GM12878 (cell line): ENCODE results near the gene CYREN. TPM values are rescaled to one million over a fixed set of nuclear protein-coding genes. Genes with fewer than 3 reads are reported as not detected.
A peak's percentile ranks its signal among the peaks of the same experiment; 100 is the strongest.

Source experiments
- CHD1 ChIP-seq: IDR thresholded peaks from 2 replicates; pipeline ENCODE4 v1.6.1; 2012; ENCODE audit warnings: low read depth, low read length, improper control_type of control experiment
- CHD4 ChIP-seq: fragments of 200-600 bp; sonication (generic); IDR thresholded peaks from 2 replicates; pipeline ENCODE4 v1.6.1; 2016; ENCODE audit warnings: mild to moderate bottlenecking
- CREM ChIP-seq: IDR thresholded peaks from 2 replicates; pipeline ENCODE4 v1.6.1; 2014; ENCODE audit warnings: antibody characterized with exemption, low read depth
- EED ChIP-seq: sonication (generic); IDR thresholded peaks from 2 replicates; pipeline ENCODE4 v1.6.1; 2016; ENCODE audit warnings: antibody characterized with exemption, low read depth
- ESRRA ChIP-seq: IDR thresholded peaks from 2 replicates; pipeline ENCODE4 v1.6.1; 2012; ENCODE audit warnings: mild to moderate bottlenecking, low read length, improper control_type of control experiment
- FOXK2 ChIP-seq: fragments of 450-650 bp; IDR thresholded peaks from 2 replicates; pipeline ENCODE4 v1.6.1; 2017; ENCODE audit warnings: mild to moderate bottlenecking, moderate library complexity
- IKZF2 ChIP-seq, 2 experiments: fragments of 450-650 bp; IDR thresholded peaks; 2 replicates each; pipeline ENCODE4 v1.6.1; 2017; ENCODE audit warnings: mild to moderate bottlenecking in 2 of 2, moderate library complexity in 2 of 2
- MXI1 ChIP-seq: fragments of 150-350 bp; IDR thresholded peaks from 2 replicates; pipeline ENCODE4 v1.6.1; 2011; ENCODE audit warnings: low read depth, mild to moderate bottlenecking, inconsistent platforms, low read length, improper control_type of control experiment
- NFYB ChIP-seq: IDR thresholded peaks from 2 replicates; pipeline ENCODE4 v1.6.1; 2011; ENCODE audit warnings: low read depth, mild to moderate bottlenecking, low read length, improper control_type of control experiment, moderate library complexity; ENCODE audit not compliant: insufficient read depth
- POLR2A ChIP-seq: IDR thresholded peaks from 2 replicates; pipeline ENCODE4 v1.6.1; 2011; ENCODE audit warnings: low read depth, mild to moderate bottlenecking, low read length
- SIN3A ChIP-seq: IDR thresholded peaks from 2 replicates; pipeline ENCODE4 v1.6.1; 2012; ENCODE audit warnings: low read depth, low read length, improper control_type of control experiment
- ZNF24 ChIP-seq: fragments of 450-650 bp; IDR thresholded peaks from 2 replicates; pipeline ENCODE4 v1.6.1; 2017; ENCODE audit warnings: antibody characterized with exemption, mild to moderate bottlenecking
- polyA plus RNA-seq, 11 experiments: library from polyadenylated mRNA; depleted of rRNA in 4 of 11; unstranded in 6 of 11; stranded (reverse) in 5 of 11; fragments of >200 nt; fragmentation: Nextera tagmentation in 4 of 11; fragmentation: Illumina TruSeq in 1 of 11; extraction: Ambion mirVana in 4 of 11; extraction: Trizol in 1 of 11; gene quantifications; 1 replicate in 1 of 11; 2 replicates in 10 of 11; pipeline versions ENCODE4 v1.2.1 to v1.2.3, GENCODE V29; 2011 to 2016; ENCODE audit warnings: inconsistent platforms in 2 of 11, missing spikeins in 2 of 11, low read depth in 1 of 11
- total RNA-seq, 4 experiments: library from RNA; depleted of rRNA in 3 of 4; stranded (reverse); fragments of >200 nt in 3 of 4; fragmentation: Illumina TruSeq in 1 of 4; extraction: Trizol in 1 of 4; gene quantifications; 2 replicates each; pipeline versions ENCODE4 v1.2.1 to v1.2.3, GENCODE V29; 2013 to 2021
- TF ChIP-seq, protein P1 (sequence below): fragments of 450-650 bp; IDR thresholded peaks from 2 replicates; pipeline ENCODE4 v1.6.1; 2018; ENCODE audit warnings: mild to moderate bottlenecking, low read depth, moderate library complexity; ENCODE audit not compliant: partially characterized antibody
- TF ChIP-seq, protein P2 (sequence below): fragments of 450-650 bp; IDR thresholded peaks from 2 replicates; pipeline ENCODE4 v1.6.1; 2017; ENCODE audit warnings: mild to moderate bottlenecking, moderate library complexity
- TF ChIP-seq, protein P3 (sequence below): IDR thresholded peaks from 2 replicates; pipeline ENCODE4 v1.6.1; 2012; ENCODE audit warnings: low read depth, low read length, improper control_type of control experiment
- TF ChIP-seq, protein P4 (sequence below): fragments of 450-650 bp; IDR thresholded peaks from 2 replicates; pipeline ENCODE4 v1.6.1; 2016; ENCODE audit warnings: mild to moderate bottlenecking

Gene CYREN
- total and polyA plus RNA-seq, 10 of the 15 experiments (the other 5 are each of a cell fraction or from before 2014, with no cell fraction given): 8.7 to 64.3 (median 55.7) TPM

- no peak for TF ChIP-seq FOXK2
- TF ChIP-seq IKZF2 (IDR thresholded peaks at IDR 0.05): peak; percentile 34 to 40; a peak in 3 of 4 replicates
- TF ChIP-seq EED: peak; percentile 54; the same call in 1 of the 2 replicates
- no peak for TF ChIP-seq ZNF24
- TF ChIP-seq, protein P1, sequence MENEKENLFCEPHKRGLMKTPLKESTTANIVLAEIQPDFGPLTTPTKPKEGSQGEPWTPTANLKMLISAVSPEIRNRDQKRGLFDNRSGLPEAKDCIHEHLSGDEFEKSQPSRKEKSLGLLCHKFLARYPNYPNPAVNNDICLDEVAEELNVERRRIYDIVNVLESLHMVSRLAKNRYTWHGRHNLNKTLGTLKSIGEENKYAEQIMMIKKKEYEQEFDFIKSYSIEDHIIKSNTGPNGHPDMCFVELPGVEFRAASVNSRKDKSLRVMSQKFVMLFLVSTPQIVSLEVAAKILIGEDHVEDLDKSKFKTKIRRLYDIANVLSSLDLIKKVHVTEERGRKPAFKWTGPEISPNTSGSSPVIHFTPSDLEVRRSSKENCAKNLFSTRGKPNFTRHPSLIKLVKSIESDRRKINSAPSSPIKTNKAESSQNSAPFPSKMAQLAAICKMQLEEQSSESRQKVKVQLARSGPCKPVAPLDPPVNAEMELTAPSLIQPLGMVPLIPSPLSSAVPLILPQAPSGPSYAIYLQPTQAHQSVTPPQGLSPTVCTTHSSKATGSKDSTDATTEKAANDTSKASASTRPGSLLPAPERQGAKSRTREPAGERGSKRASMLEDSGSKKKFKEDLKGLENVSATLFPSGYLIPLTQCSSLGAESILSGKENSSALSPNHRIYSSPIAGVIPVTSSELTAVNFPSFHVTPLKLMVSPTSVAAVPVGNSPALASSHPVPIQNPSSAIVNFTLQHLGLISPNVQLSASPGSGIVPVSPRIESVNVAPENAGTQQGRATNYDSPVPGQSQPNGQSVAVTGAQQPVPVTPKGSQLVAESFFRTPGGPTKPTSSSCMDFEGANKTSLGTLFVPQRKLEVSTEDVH: no peak
- TF ChIP-seq MXI1: 0 out of 2 replicates have a peak, but pooled peaks have one; percentile 22
- no peak for TF ChIP-seq CREM
- TF ChIP-seq, protein P2, sequence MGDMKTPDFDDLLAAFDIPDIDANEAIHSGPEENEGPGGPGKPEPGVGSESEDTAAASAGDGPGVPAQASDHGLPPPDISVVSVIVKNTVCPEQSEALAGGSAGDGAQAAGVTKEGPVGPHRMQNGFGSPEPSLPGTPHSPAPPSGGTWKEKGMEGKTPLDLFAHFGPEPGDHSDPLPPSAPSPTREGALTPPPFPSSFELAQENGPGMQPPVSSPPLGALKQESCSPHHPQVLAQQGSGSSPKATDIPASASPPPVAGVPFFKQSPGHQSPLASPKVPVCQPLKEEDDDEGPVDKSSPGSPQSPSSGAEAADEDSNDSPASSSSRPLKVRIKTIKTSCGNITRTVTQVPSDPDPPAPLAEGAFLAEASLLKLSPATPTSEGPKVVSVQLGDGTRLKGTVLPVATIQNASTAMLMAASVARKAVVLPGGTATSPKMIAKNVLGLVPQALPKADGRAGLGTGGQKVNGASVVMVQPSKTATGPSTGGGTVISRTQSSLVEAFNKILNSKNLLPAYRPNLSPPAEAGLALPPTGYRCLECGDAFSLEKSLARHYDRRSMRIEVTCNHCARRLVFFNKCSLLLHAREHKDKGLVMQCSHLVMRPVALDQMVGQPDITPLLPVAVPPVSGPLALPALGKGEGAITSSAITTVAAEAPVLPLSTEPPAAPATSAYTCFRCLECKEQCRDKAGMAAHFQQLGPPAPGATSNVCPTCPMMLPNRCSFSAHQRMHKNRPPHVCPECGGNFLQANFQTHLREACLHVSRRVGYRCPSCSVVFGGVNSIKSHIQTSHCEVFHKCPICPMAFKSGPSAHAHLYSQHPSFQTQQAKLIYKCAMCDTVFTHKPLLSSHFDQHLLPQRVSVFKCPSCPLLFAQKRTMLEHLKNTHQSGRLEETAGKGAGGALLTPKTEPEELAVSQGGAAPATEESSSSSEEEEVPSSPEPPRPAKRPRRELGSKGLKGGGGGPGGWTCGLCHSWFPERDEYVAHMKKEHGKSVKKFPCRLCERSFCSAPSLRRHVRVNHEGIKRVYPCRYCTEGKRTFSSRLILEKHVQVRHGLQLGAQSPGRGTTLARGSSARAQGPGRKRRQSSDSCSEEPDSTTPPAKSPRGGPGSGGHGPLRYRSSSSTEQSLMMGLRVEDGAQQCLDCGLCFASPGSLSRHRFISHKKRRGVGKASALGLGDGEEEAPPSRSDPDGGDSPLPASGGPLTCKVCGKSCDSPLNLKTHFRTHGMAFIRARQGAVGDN: peak; percentile 41; the same call in 1 of the 2 replicates
- 0 out of 2 replicates have a peak, but pooled peaks have one; percentile 65 for TF ChIP-seq CHD1
- no peak for TF ChIP-seq CHD4
- no peak for TF ChIP-seq SIN3A
- TF ChIP-seq, protein P3, sequence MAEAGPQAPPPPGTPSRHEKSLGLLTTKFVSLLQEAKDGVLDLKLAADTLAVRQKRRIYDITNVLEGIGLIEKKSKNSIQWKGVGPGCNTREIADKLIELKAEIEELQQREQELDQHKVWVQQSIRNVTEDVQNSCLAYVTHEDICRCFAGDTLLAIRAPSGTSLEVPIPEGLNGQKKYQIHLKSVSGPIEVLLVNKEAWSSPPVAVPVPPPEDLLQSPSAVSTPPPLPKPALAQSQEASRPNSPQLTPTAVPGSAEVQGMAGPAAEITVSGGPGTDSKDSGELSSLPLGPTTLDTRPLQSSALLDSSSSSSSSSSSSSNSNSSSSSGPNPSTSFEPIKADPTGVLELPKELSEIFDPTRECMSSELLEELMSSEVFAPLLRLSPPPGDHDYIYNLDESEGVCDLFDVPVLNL: no peak
- TF ChIP-seq NFYB: no peak
- no peak for TF ChIP-seq ESRRA
- TF ChIP-seq, protein P4, sequence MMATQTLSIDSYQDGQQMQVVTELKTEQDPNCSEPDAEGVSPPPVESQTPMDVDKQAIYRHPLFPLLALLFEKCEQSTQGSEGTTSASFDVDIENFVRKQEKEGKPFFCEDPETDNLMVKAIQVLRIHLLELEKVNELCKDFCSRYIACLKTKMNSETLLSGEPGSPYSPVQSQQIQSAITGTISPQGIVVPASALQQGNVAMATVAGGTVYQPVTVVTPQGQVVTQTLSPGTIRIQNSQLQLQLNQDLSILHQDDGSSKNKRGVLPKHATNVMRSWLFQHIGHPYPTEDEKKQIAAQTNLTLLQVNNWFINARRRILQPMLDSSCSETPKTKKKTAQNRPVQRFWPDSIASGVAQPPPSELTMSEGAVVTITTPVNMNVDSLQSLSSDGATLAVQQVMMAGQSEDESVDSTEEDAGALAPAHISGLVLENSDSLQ: peak; percentile 95
- TF ChIP-seq POLR2A: peak; percentile 28; the same call in 1 of the 2 replicates
These were observed 37.0 kb upstream of the CYREN start (continued) for GRCh38 chr7:135207406-135208101.
